Testis (tissue), 2 donors: ENCODE data around the gene NEDD9.

Experiments
- CTCF ChIP-seq, 3 experiments: fragments of 450-650 bp in 2 of 3; fragments of 200-600 bp in 1 of 3; sonication (generic) in 1 of 3; IDR thresholded peaks; one replicate each; pipeline ENCODE4 v1.5.1; 2016 to 2019; ENCODE audit warnings: antibody characterized with exemption in 3 of 3, mild to moderate bottlenecking in 2 of 3, moderate library complexity in 1 of 3
- POLR2A ChIP-seq: fragments of 450-650 bp; IDR thresholded peaks from one replicate; pipeline ENCODE4 v1.6.1; 2017; ENCODE audit warnings: antibody characterized with exemption, mild to moderate bottlenecking, moderate library complexity

GRCh38 chr6:11203306-11204004 lies 29.0 kb downstream of the NEDD9 start:
- no peak for TF ChIP-seq CTCF (IDR thresholded peaks at IDR 0.05)
- no peak for TF ChIP-seq POLR2A
